HepG2 (cell line): ENCODE data around the gene BATF3. TPM values are rescaled to one million over a fixed set of nuclear protein-coding genes. Genes with fewer than 3 reads are reported as not detected.
A peak's percentile ranks its signal among the peaks of the same experiment; 100 is the strongest.

Experiments
- AHDC1 ChIP-seq: sonication (generic); formaldehyde crosslinking; IDR thresholded peaks from 2 replicates; pipeline ENCODE4 v1.5.1; 2020; ENCODE audit warnings: mild to moderate bottlenecking, missing genetic modification reagents, borderline replicate concordance
- ASH2L ChIP-seq: fragments of 300-600, 200-600 bp; sonication (generic); IDR thresholded peaks from 2 replicates; pipeline ENCODE4 v1.7.0; 2017; ENCODE audit warnings: low read depth, mild to moderate bottlenecking, moderate library complexity, mixed read lengths, low read length; ENCODE audit not compliant: insufficient read length
- CBX1 ChIP-seq: IDR thresholded peaks from one replicate; pipeline ENCODE4 v1.6.1; 2016; ENCODE audit warnings: antibody characterized with exemption, low read depth
- CREB1 ChIP-seq, 2 experiments: fragments of 450-650 bp in 1 of 2; IDR thresholded peaks; 2 replicates each; pipeline ENCODE4 v1.6.1; 2016 to 2017; ENCODE audit warnings: control low read depth in 1 of 2, mild to moderate bottlenecking in 1 of 2, missing compliant biosample characterization in 1 of 2, missing genetic modification characterization in 1 of 2
- DMTF1 ChIP-seq: sonication (generic); formaldehyde crosslinking; IDR thresholded peaks from 2 replicates; pipeline ENCODE4 v1.4.0; 2020; ENCODE audit warnings: mild to moderate bottlenecking, missing genetic modification reagents
- GTF3A ChIP-seq: sonication (generic); formaldehyde crosslinking; conservative IDR thresholded peaks from 2 replicates; pipeline ENCODE4 v1.4.0; 2020; ENCODE audit warnings: mild to moderate bottlenecking, missing genetic modification reagents
- JUN ChIP-seq: sonication (generic); formaldehyde crosslinking; IDR thresholded peaks from 2 replicates; pipeline ENCODE4 v1.4.0; 2020; ENCODE audit warnings: mild to moderate bottlenecking, missing genetic modification reagents
- NR1H2 ChIP-seq: sonication (generic); formaldehyde crosslinking; IDR thresholded peaks from 2 replicates; pipeline ENCODE4 v1.8.1; 2022; ENCODE audit warnings: low read depth, missing genetic modification reagents, borderline replicate concordance
- NR2F6 ChIP-seq, 2 experiments: IDR thresholded peaks; 2 replicates each; pipeline ENCODE4 v1.6.1; 2016; ENCODE audit warnings: antibody characterized with exemption in 1 of 2, mild to moderate bottlenecking in 1 of 2
- PHF5A ChIP-seq: IDR thresholded peaks from one replicate; pipeline ENCODE4 v1.6.1; 2018; ENCODE audit warnings: low read depth, missing genetic modification reagents; ENCODE audit not compliant: unreplicated experiment
- RARA ChIP-seq: IDR thresholded peaks from 2 replicates; pipeline ENCODE4 v1.6.1; 2016; ENCODE audit warnings: missing genetic modification reagents, missing compliant biosample characterization
- RXRA ChIP-seq: sonication (generic); formaldehyde crosslinking; IDR thresholded peaks from 2 replicates; pipeline ENCODE4 v1.5.1; 2020; ENCODE audit warnings: missing genetic modification reagents
- SETDB1 ChIP-seq: sonication (generic); formaldehyde crosslinking; IDR thresholded peaks from 2 replicates; pipeline ENCODE4 v1.5.1; 2020; ENCODE audit warnings: missing genetic modification reagents, mild to moderate bottlenecking, borderline replicate concordance
- SNAPC5 ChIP-seq: sonication (generic); formaldehyde crosslinking; IDR thresholded peaks from 2 replicates; pipeline ENCODE4 v1.8.1; 2023; ENCODE audit warnings: mild to moderate bottlenecking, missing genetic modification reagents, borderline replicate concordance
- TEF ChIP-seq: sonication (generic); formaldehyde crosslinking; IDR thresholded peaks from 2 replicates; pipeline ENCODE4 v1.5.0; 2020; ENCODE audit warnings: missing genetic modification reagents
- U2AF1 ChIP-seq: fragments of 200-400 bp; formaldehyde crosslinking; optimal IDR thresholded peaks from 2 replicates; pipeline ENCODE3; 2017; ENCODE audit warnings: mild to moderate bottlenecking, low read depth, low read length
- ZGPAT ChIP-seq: IDR thresholded peaks from 2 replicates; pipeline ENCODE4 v1.6.1; 2016; ENCODE audit warnings: mild to moderate bottlenecking
- ZMAT3 ChIP-seq: sonication (generic); formaldehyde crosslinking; conservative IDR thresholded peaks from 2 replicates; pipeline ENCODE4 v1.7.0; 2021; ENCODE audit warnings: missing genetic modification reagents
- ZNF468 ChIP-seq: sonication (generic); formaldehyde crosslinking; IDR thresholded peaks from 2 replicates; pipeline ENCODE4 v1.8.0; 2022; ENCODE audit warnings: mild to moderate bottlenecking, moderate library complexity, missing genetic modification reagents
- ZNF615 ChIP-seq: sonication (generic); formaldehyde crosslinking; IDR thresholded peaks from 2 replicates; pipeline ENCODE4 v1.5.0; 2020; ENCODE audit warnings: mild to moderate bottlenecking, missing genetic modification reagents, borderline replicate concordance
- ZNF724P ChIP-seq: sonication (generic); formaldehyde crosslinking; IDR thresholded peaks from 2 replicates; pipeline ENCODE4 v1.8.0; 2022; ENCODE audit warnings: missing genetic modification reagents, borderline replicate concordance
- polyA plus RNA-seq, 8 experiments: library from polyadenylated mRNA; depleted of rRNA in 3 of 8; stranded (reverse) in 7 of 8; unstranded in 1 of 8; fragments of >200 nt; fragmentation: Illumina TruSeq in 4 of 8; extraction: Trizol in 4 of 8; gene quantifications; 2 replicates each; pipeline versions ENCODE4 v1.2.1 to v1.2.3, GENCODE V29; 2011 to 2016; ENCODE audit warnings: low read depth in 4 of 8, missing spikeins in 1 of 8, mixed read lengths in 1 of 8; ENCODE audit not compliant: insufficient read depth in 1 of 8
- total RNA-seq, 5 experiments: library from RNA; depleted of rRNA; stranded (reverse); fragments of >200 nt; fragmentation: Illumina TruSeq; extraction: Trizol; gene quantifications; 2 replicates each; pipeline ENCODE4 v1.2.3, GENCODE V29; 2016; ENCODE audit warnings: low read depth in 1 of 5

BATF3 gene
- total and polyA plus RNA-seq, 2 of the 13 experiments (the other 11 are each of a cell fraction or from before 2014, with no cell fraction given) = 0.13 TPM; not detected in 1

- peak; percentile 89; the same call in 1 of the 2 replicates for TF ChIP-seq AHDC1 (CRISPR knock-in tag)
- no peak for TF ChIP-seq U2AF1
- TF ChIP-seq ZNF724P (CRISPR knock-in tag) = no peak
- TF ChIP-seq CBX1 = peak; percentile 34
- peak; percentile 54 for TF ChIP-seq ZGPAT
- no peak for TF ChIP-seq NR1H2 (CRISPR knock-in tag)
- TF ChIP-seq GTF3A (CRISPR knock-in tag) = no peak
- no peak for TF ChIP-seq TEF
- no peak for TF ChIP-seq DMTF1 (CRISPR knock-in tag)
- TF ChIP-seq PHF5A = no peak
- TF ChIP-seq RXRA (CRISPR knock-in tag) = no peak; the same call in 1 of the 2 replicates
- no peak for TF ChIP-seq CREB1 (IDR thresholded peaks at IDR 0.05)
- no peak for TF ChIP-seq CREB1 (CRISPR knock-in tag; IDR thresholded peaks at IDR 0.05)
- TF ChIP-seq ZNF615 (CRISPR knock-in tag) = no peak
- TF ChIP-seq SNAPC5 (CRISPR knock-in tag) = no peak
- no peak for TF ChIP-seq NR2F6 (IDR thresholded peaks at IDR 0.05)
- TF ChIP-seq NR2F6 (CRISPR knock-in tag; IDR thresholded peaks at IDR 0.05) = 0 out of 2 replicates have a peak, but pooled peaks have one; percentile 25
- no peak for TF ChIP-seq ZNF468 (CRISPR knock-in tag)
- peak; percentile 50 for TF ChIP-seq RARA
- TF ChIP-seq ZMAT3 (CRISPR knock-in tag) = no peak
- TF ChIP-seq JUN = no peak
- TF ChIP-seq ASH2L = peak; percentile 51
- no peak for TF ChIP-seq SETDB1 (CRISPR knock-in tag)
Observed at GRCh38 chr1:212728606-212729005, 29.0 kb upstream of the BATF3 start (continued).
